RWPE1 (cell line): ENCODE results near the gene CDYL2.

Experiments
- CTCF ChIA-PET: fragments of 350-600 bp; sonication (Branson Sonifier 250); formaldehyde crosslinking; extraction: SDS; loops from one replicate; lab custom pipeline; 2021; lab: Yijun Ruan, JAX
- POLR2A ChIA-PET: fragments of 400-600 bp; formaldehyde crosslinking; extraction: SDS; loops from one replicate; lab custom pipeline; 2020; ENCODE audit warnings: antibody characterized with exemption; ENCODE audit not compliant: low non-redundant PET; lab: Yijun Ruan, JAX
- DNase-seq: peaks from one replicate; pipeline ENCODE4 v3.0.0; 2012; ENCODE audit warnings: low spot score
- H3K27ac ChIP-seq: fragments of 450-650 bp; 2 replicates; pipeline ENCODE4 v1.5.1; 2017
- CTCF ChIP-seq: fragments of 450-650 bp; conservative IDR thresholded peaks from 2 replicates; pipeline ENCODE4 v1.5.1; 2017; ENCODE audit warnings: low read depth, mild to moderate bottlenecking

CDYL2 gene

GRCh38 chr16:80604600-80605355 lies 199.6 kb downstream of the CDYL2 start:
- ChIA-PET POLR2A (no interaction called here), CTCF (no interaction called here)
- H3K27ac ChIP-seq = no peak overlapping the region
- DNase-seq = no peak
- no peak for TF ChIP-seq CTCF

- ChIA-PET POLR2A (no interaction called here), CTCF (no interaction called here)
- no peak for TF ChIP-seq CTCF
- no peak for DNase-seq
- H3K27ac ChIP-seq = no peak overlapping the region
Observed at GRCh38 chr16:80602894-80603293, 201.5 kb downstream of the CDYL2 start.

- no peak for DNase-seq
- ChIA-PET CTCF (no interaction called here), POLR2A (no interaction called here)
- H3K27ac ChIP-seq = no peak overlapping the region
- TF ChIP-seq CTCF = no peak
Observed at GRCh38 chr16:80601182-80601581, 203.2 kb downstream of the CDYL2 start.

GRCh38 chr16:80599466-80599865 lies 204.9 kb downstream of the CDYL2 start:
- ChIA-PET CTCF (no interaction called here), POLR2A (no interaction called here)
- H3K27ac ChIP-seq = no peak overlapping the region
- DNase-seq = no peak
- no peak for TF ChIP-seq CTCF

GRCh38 chr16:80596507-80597207 lies 207.7 kb downstream of the CDYL2 start:
- CTCF ChIA-PET = no interaction called here
- no peak overlapping the region for H3K27ac ChIP-seq
- POLR2A ChIA-PET = no interaction called here
- no peak for TF ChIP-seq CTCF
- no peak for DNase-seq

GRCh38 chr16:80594756-80595155 lies 209.6 kb downstream of the CDYL2 start:
- H3K27ac ChIP-seq = no peak overlapping the region
- POLR2A ChIA-PET = no interaction called here
- no peak for TF ChIP-seq CTCF
- CTCF ChIA-PET = no interaction called here
- no peak for DNase-seq
